SU-DHL-6 (cell line): ENCODE results near the gene HOMER2.

Source experiments
- EZH2phosphoT487 ChIP-seq: fragments of 200-600 bp; sonication (generic), shearing (Covaris generic); conservative IDR thresholded peaks from 2 replicates; pipeline ENCODE4 v1.6.1; 2018; ENCODE audit warnings: mild to moderate bottlenecking, antibody characterized with exemption, low read length, moderate library complexity, mixed read lengths
- TF ChIP-seq, protein P1 (sequence below): fragments of 200-600 bp; sonication (generic); IDR thresholded peaks from one replicate; pipeline ENCODE4 v1.5.1; 2017; ENCODE audit warnings: antibody characterized with exemption, mild to moderate bottlenecking, low read length, moderate library complexity; ENCODE audit not compliant: insufficient read depth, poor library complexity, severe bottlenecking

DNA sequence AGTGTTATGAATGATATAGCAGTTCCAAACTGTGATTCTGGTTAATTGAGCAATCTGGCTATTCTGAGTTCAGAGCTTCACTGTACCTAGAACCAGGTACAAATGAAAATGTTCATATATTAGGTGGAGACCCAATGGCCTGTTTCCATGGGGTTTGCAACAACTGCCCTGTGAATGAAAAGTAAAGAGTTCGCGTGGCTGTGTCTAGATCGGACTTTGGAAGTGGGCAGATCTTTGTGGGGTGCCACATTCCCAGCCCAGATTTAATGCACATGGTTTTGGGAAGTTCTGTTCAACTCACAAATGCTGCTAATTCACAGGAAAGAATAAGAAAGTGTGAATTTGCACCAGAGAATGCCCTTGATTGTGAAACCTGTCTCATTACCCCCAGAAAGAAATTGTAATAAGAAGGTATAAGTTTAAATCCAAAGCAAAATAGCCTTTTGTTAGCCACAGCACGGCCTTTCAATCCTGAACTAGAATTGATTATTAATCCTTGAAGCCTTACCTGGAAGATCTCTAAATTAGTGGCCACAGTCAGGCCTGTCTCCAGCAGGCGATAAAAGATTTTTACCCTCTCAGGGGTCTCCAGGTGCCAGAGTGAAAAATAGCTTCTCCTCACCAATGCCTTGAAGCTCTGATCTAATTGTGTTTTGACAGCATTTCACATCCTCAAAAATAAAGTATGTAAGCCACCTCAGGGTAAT lies 120.5 kb downstream of the HOMER2 start:
- TF ChIP-seq, protein P1, sequence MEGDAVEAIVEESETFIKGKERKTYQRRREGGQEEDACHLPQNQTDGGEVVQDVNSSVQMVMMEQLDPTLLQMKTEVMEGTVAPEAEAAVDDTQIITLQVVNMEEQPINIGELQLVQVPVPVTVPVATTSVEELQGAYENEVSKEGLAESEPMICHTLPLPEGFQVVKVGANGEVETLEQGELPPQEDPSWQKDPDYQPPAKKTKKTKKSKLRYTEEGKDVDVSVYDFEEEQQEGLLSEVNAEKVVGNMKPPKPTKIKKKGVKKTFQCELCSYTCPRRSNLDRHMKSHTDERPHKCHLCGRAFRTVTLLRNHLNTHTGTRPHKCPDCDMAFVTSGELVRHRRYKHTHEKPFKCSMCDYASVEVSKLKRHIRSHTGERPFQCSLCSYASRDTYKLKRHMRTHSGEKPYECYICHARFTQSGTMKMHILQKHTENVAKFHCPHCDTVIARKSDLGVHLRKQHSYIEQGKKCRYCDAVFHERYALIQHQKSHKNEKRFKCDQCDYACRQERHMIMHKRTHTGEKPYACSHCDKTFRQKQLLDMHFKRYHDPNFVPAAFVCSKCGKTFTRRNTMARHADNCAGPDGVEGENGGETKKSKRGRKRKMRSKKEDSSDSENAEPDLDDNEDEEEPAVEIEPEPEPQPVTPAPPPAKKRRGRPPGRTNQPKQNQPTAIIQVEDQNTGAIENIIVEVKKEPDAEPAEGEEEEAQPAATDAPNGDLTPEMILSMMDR: no peak
- no peak for TF ChIP-seq EZH2phosphoT487
